GM10248 (cell line): ENCODE results near the gene FAM20C.

ENCODE experiments used
- CTCF ChIA-PET: fragments of 300-600 bp; sonication (Branson Sonifier 250); formaldehyde crosslinking; extraction: SDS; loops from one replicate; lab custom pipeline; 2021; ENCODE audit warnings: antibody characterized with exemption; lab: Yijun Ruan, JAX
- POLR2A ChIA-PET: fragments of 350-650 bp; sonication (Branson Sonifier 250); formaldehyde crosslinking; extraction: SDS; loops from one replicate; lab custom pipeline; 2020; ENCODE audit warnings: antibody characterized with exemption; lab: Yijun Ruan, JAX
- DNase-seq: peaks from one replicate; pipeline ENCODE4 v3.0.0; 2012; ENCODE audit errors: extremely low spot score
- TF ChIP-seq, protein P1 (sequence below): IDR thresholded peaks from 2 replicates; pipeline ENCODE4 v1.5.1; 2012; ENCODE audit warnings: mild to moderate bottlenecking, low read depth; ENCODE audit errors: extremely low read depth, missing control alignments, control extremely low read depth

The FAM20C gene

DNA sequence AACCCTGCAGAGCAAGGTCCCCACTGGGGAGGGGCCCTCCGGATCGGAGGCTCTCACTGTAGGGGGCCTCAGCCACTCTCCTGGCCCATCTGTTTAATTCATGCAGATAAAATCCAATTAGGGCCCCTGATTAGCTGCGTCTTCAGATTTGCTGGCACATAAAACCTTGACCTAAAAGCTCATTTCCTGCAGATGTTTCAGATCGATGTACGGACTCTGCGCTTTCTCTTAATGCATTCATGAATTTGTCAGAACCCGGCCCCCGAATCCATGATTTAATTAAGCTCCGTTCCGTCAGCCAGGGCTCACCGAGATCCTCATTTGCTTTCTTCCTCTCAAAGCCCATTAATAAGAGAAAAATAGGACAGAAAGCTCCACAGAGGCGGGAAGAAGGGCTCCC is 57.6 kb downstream of the FAM20C start:
- DNase-seq: no peak
- CTCF ChIA-PET: interaction anchor here (1.6 kb wide), 1 partner anchor 14 kb away, joined by 5 read pairs; no protein-coding TSS in a partner anchor
- POLR2A ChIA-PET: no interaction called here
- TF ChIP-seq, protein P1, sequence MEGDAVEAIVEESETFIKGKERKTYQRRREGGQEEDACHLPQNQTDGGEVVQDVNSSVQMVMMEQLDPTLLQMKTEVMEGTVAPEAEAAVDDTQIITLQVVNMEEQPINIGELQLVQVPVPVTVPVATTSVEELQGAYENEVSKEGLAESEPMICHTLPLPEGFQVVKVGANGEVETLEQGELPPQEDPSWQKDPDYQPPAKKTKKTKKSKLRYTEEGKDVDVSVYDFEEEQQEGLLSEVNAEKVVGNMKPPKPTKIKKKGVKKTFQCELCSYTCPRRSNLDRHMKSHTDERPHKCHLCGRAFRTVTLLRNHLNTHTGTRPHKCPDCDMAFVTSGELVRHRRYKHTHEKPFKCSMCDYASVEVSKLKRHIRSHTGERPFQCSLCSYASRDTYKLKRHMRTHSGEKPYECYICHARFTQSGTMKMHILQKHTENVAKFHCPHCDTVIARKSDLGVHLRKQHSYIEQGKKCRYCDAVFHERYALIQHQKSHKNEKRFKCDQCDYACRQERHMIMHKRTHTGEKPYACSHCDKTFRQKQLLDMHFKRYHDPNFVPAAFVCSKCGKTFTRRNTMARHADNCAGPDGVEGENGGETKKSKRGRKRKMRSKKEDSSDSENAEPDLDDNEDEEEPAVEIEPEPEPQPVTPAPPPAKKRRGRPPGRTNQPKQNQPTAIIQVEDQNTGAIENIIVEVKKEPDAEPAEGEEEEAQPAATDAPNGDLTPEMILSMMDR: no peak

DNA sequence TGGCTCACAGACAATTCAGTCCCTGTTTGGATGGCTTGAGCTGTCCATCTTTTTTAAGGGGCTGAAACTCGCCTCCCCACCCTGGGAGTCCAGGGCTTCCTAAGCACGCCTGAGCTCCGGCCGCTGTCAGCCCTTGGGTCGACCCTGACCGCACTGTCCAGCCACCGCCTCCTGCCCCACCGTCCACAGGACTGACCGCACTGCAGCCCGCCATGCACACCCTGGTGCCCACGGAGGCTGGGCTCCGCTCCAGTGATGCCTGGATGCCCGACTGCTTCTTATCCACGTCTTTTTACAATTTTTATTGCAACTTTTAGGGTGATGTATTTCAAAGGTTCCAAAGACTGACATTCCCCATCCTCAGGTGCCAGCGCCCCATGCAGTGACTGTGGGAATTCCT is 58.2 kb downstream of the FAM20C start:
- ChIA-PET POLR2A (no interaction called here), CTCF (interaction anchor here (1.6 kb wide), 1 partner anchor 13 kb away, joined by 5 read pairs; no protein-coding TSS in a partner anchor)
- TF ChIP-seq, protein P1: no peak
- DNase-seq: no peak

DNA sequence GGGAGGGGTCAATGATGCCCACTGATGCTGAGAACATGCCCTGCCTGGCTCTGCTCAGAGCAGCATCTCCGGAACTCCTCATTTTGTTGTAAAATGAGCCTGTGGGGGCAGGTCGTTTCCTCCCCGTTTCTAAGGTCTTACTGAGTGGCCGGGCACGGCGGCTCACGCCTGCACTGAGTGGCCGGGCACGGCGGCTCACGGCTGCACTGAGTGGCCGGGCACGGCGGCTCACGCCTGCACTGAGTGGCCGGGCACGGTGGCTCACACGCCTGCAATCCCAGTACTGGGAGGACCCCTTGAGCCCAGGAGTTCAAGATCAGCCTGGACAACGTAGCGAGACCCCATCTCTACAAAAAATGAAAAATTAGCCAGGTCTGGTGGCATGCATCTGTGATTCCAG is 58.6 kb downstream of the FAM20C start:
- ChIA-PET POLR2A (no interaction called here), CTCF (no interaction called here)
- TF ChIP-seq, protein P1: no peak
- DNase-seq: no peak

DNA sequence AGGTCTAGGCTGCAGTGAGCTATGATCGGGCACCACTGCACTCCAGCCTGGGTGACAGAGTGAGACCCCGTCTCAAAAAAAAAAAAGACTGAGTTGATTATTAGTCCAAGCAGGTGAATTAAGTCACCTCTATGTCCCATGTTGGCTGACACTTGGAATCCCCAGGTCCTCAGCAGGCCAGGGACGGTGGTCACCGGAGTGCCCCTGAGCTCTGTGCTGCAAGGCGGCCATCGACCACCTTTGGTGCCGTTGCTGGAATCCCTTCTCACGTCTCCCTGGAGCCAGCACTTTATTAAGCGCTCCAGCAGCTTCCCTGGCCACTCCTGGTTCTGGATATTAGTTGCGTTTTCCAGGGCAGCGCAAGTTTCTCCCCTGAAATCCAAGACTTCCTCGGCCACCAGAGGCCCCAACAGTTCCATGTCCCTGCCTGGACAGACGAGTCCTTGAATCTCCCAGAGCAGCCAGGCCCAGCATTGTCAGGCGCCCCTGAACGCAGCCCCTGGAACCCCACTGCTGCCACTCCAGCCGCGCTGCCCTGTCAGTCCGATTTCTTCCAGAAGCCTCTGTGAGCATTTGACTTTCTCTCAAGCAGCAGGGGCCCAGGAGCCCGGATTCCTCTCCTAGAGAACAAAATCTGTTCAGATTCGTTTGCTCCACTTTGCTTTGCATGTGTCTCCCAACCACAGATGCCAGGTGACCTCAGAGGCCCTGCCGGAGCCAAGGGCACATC is 59.2 kb downstream of the FAM20C start:
- POLR2A ChIA-PET: no interaction called here
- TF ChIP-seq, protein P1: no peak
- DNase-seq: no peak
- CTCF ChIA-PET: no interaction called here

DNA sequence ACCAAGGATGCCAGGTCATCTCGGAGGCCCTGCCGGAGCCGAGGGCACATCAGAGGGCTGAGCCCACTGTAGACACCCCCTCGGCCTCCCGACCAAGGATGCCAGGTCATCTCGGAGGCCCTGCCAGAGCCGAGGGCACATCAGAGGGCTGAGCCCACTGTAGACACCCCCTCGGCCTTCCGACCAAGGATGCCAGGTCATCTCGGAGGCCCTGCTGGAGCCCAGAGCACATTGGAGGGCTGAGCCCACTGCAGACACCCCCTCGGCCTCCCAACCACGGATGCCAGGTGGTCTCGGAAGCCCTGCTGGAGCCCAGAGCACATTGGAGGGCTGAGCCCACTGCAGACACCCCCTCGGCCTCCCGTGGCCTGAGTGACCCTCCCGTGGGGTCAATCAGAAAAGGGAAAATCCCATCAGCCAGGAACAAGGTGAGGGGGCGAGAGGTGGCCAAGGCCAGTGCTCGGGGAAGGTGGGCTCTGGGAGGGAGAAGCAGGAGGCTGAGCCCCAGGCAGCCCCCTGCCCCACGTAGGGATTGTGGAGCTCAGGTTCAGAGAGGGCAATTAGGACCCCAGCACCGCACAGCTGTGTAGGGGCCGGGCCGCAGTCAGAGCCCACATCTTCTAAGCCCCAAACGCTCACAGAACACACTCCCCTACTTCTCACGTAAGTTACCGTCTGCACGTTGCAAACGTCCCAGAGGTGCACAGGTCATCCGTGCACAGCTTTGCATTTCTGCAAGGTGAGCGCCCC is 60.0 kb downstream of the FAM20C start:
- POLR2A ChIA-PET: no interaction called here
- no peak for DNase-seq
- TF ChIP-seq, protein P1: no peak
- CTCF ChIA-PET: interaction anchor here (1.8 kb wide), 1 partner anchor 10 kb away, joined by 6 read pairs; no protein-coding TSS in a partner anchor

DNA sequence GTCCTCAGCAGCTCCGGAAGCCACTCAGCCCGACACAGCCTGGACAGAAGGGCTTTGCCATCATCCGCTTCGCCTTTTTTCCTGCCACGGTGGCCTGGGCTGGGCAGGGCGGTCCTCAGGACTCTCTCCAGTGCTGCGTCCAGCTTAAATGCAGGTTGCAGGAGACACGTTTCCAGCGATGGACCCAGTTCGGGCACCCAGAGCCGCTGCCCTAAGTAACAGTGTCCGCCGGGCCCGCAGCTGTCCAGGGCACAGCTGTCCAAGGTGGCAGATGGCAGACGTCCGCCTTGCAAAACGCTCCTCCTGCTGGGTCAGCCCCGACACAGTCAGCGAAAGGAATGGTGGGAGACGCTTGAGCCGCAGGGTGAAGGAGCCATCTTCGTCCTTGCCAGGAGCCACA is 60.6 kb downstream of the FAM20C start:
- POLR2A ChIA-PET: no interaction called here

More for the DNA sequence above, 60.6 kb downstream of the FAM20C start:
- no peak for DNase-seq
- TF ChIP-seq, protein P1: no peak
- CTCF ChIA-PET: interaction anchor here (1.8 kb wide), 1 partner anchor 9 kb away, joined by 6 read pairs; no protein-coding TSS in a partner anchor
